ENCODE data around the gene HLA-B.
"Not testable (repeated sequence)": the region's sequence is repeated elsewhere in the genome, so short reads cannot be mapped to it uniquely, and the experiment has no call there.

Gene HLA-B

GRCh38 chr6:31394381-31394780 is 37.4 kb upstream of the HLA-B start:
- no peak for DNase-seq (ENCODE audit: low read depth)
- H3K4me3 ChIP-seq (ENCODE audit: control insufficient read depth, low read depth, low read length) = no peak overlapping the region
- TF ChIP-seq CTCF (conservative IDR thresholded peaks at IDR 0.05; ENCODE audit: control insufficient read depth, insufficient read depth, low read depth, low read length) = no peak

GRCh38 chr6:31393932-31394331 is 37.0 kb upstream of the HLA-B start:
- no peak for TF ChIP-seq CTCF (conservative IDR thresholded peaks at IDR 0.05; ENCODE audit: control insufficient read depth, insufficient read depth, low read depth, low read length)
- no peak for DNase-seq (ENCODE audit: low read depth)
- H3K4me3 ChIP-seq (ENCODE audit: control insufficient read depth, low read depth, low read length) = no peak overlapping the region

GRCh38 chr6:31389802-31390132 is 32.8 kb upstream of the HLA-B start:
- DNase-seq (ENCODE audit: low read depth); H3K4me3 ChIP-seq (ENCODE audit: control insufficient read depth, low read depth, low read length): not testable (repeated sequence)

GRCh38 chr6:31388916-31389801 is 32.2 kb upstream of the HLA-B start:
- DNase-seq (ENCODE audit: low read depth); H3K4me3 ChIP-seq (ENCODE audit: control insufficient read depth, low read depth, low read length): not testable (repeated sequence)

- no peak overlapping the region for H3K4me3 ChIP-seq (ENCODE audit: control insufficient read depth, low read depth, low read length)
- no peak for DNase-seq (ENCODE audit: low read depth)
- TF ChIP-seq CTCF (conservative IDR thresholded peaks at IDR 0.05; ENCODE audit: control insufficient read depth, insufficient read depth, low read depth, low read length) = no peak
Measured at GRCh38 chr6:31386977-31387376, 30.0 kb upstream of the HLA-B start.

GRCh38 chr6:31386099-31386498 is 29.1 kb upstream of the HLA-B start:
- H3K4me3 ChIP-seq (ENCODE audit: control insufficient read depth, low read depth, low read length) = no peak overlapping the region
- DNase-seq (ENCODE audit: low read depth) = no peak
- TF ChIP-seq CTCF (conservative IDR thresholded peaks at IDR 0.05; ENCODE audit: control insufficient read depth, insufficient read depth, low read depth, low read length) = no peak

- H3K4me3 ChIP-seq (ENCODE audit: control insufficient read depth, low read depth, low read length) = no peak overlapping the region
- DNase-seq (ENCODE audit: low read depth) = no peak
- TF ChIP-seq CTCF (conservative IDR thresholded peaks at IDR 0.05; ENCODE audit: control insufficient read depth, insufficient read depth, low read depth, low read length) = no peak
Measured at GRCh38 chr6:31385041-31385440, 28.1 kb upstream of the HLA-B start.

- DNase-seq (ENCODE audit: low read depth) = peak; percentile 57
Measured at GRCh38 chr6:31383149-31383548, 26.2 kb upstream of the HLA-B start.

More at GRCh38 chr6:31383149-31383548, 26.2 kb upstream of the HLA-B start:
- no peak for TF ChIP-seq CTCF (conservative IDR thresholded peaks at IDR 0.05; ENCODE audit: control insufficient read depth, insufficient read depth, low read depth, low read length)
- H3K4me3 ChIP-seq (ENCODE audit: control insufficient read depth, low read depth, low read length) = no peak overlapping the region
